Transverse colon (tissue), 4 donors: ENCODE measurements around the gene ZNF286A. TPM values are rescaled to one million over a fixed set of nuclear protein-coding genes. Genes with fewer than 3 reads are reported as not detected.
"Not testable (repeated sequence)": the region's sequence is repeated elsewhere in the genome, so short reads cannot be mapped to it uniquely, and the experiment has no call there.

Experiments used
- DNase-seq: peaks from one replicate; pipeline ENCODE4 v3.0.0-alpha.2; 2019
- H3K27ac ChIP-seq, 4 donors: fragments of 200-600 bp; sonication (generic); 2 replicates each; pipeline ENCODE4 v1.5.1; 2016 to 2018; ENCODE audit warnings: inconsistent platforms in 4 of 4
- H3K27me3 ChIP-seq: fragments of 200-600 bp; sonication (generic); 2 replicates; pipeline ENCODE4 v1.5.1; 2017; ENCODE audit warnings: inconsistent platforms
- H3K36me3 ChIP-seq, 4 donors: fragments of 200-600 bp; sonication (generic); 2 replicates each; pipeline ENCODE4 v1.5.1; 2017 to 2019; ENCODE audit warnings: inconsistent platforms in 4 of 4
- H3K4me1 ChIP-seq, 4 donors: fragments of 200-600 bp; sonication (generic); 2 replicates each; pipeline ENCODE4 v1.5.1; 2017 to 2020; ENCODE audit warnings: inconsistent platforms in 4 of 4
- H3K4me3 ChIP-seq, 4 donors: fragments of 200-600 bp; sonication (generic); 1 replicate in 1 of 4; 2 replicates in 3 of 4; pipeline versions ENCODE4 v1.5.1 to v1.6.1; 2017 to 2019; ENCODE audit warnings: inconsistent platforms in 4 of 4
- H3K9me3 ChIP-seq, 2 donors: fragments of 200-600 bp; sonication (generic); 2 replicates each; pipeline ENCODE4 v1.5.1; 2017 to 2019; ENCODE audit warnings: inconsistent platforms in 2 of 2
- EP300 ChIP-seq: sonication (generic); formaldehyde crosslinking; IDR thresholded peaks from one replicate; pipeline ENCODE4 v1.6.1; 2017; ENCODE audit warnings: antibody characterized with exemption, low read depth
- POLR2A ChIP-seq: fragments of 450-650 bp; IDR thresholded peaks from one replicate; pipeline ENCODE4 v1.6.1; 2016; ENCODE audit warnings: antibody characterized with exemption, mild to moderate bottlenecking, moderate library complexity
- POLR2AphosphoS5 ChIP-seq, 3 donors: sonication (generic); formaldehyde crosslinking; IDR thresholded peaks; one replicate each; pipeline ENCODE4 v1.6.1; 2016; ENCODE audit warnings: antibody characterized with exemption in 3 of 3
- WGBS, 2 donors: methylation state at CpG; one replicate each; pipeline ENCODE4 v1.1.5; 2018; ENCODE audit warnings: low coverage in 1 of 2; 5-methylcytosine and 5-hydroxymethylcytosine counted together
- in situ Hi-C, 4 donors: fragments of 200-750 bp; cut with MboI; loops; one replicate each; pipeline versions ENCODE4 v1.15.0 to v1.15.1; 2017; ENCODE audit warnings: low sequenced_read_pairs in 3 of 4, low pct_ligation_motif_present in 1 of 4, low pct_unique_long_range_greater_than_20kb in 1 of 4
- intact Hi-C: fragments of 100-400 bp; cut with DNase I; formaldehyde crosslinking; loops from one replicate; pipeline ENCODE4 v1.15.1; 2023; ENCODE audit warnings: low total_unique reads
- small RNA-seq, 4 donors: library from RNA; depleted of rRNA; stranded (forward); fragments of <200 nt; gene quantifications; one replicate each; pipeline ENCODE3, GENCODE V24; 2016
- total RNA-seq, 4 donors: library from RNA; depleted of rRNA; stranded (reverse); fragments of >200 nt; gene quantifications; one replicate each; pipeline ENCODE4 v1.1.0, GENCODE V29; 2016
- TF ChIP-seq, protein P1 (sequence below), 5 experiments: fragments of 200-600 bp in 3 of 5; fragments of 450-650 bp in 2 of 5; sonication (generic) in 3 of 5; IDR thresholded peaks; 1 replicate in 2 of 5; 2 replicates in 3 of 5; pipeline ENCODE4 v1.5.1; 2016 to 2017; ENCODE audit warnings: antibody characterized with exemption in 5 of 5, inconsistent platforms in 3 of 5, mild to moderate bottlenecking in 2 of 5, moderate library complexity in 1 of 5

The ZNF286A gene
- total RNA-seq, 4 donors from 2014 or later: 3.2 to 73.7 (median 11.9) TPM

GRCh38 chr17:15744074-15744676, 44.6 kb downstream of the ZNF286A start:
- Histone ChIP-seq H3K4me1 (no peaks in the 10 kb centered on the region), H3K36me3 (no peaks in the 10 kb centered on the region), H3K27me3 (no peaks in the 10 kb centered on the region), H3K27ac (no peak overlapping the region), H3K9me3 (no peaks in the 10 kb centered on the region), H3K4me3 (no peak overlapping the region)
- DNase-seq: no peak
- TF ChIP-seq, protein P1, sequence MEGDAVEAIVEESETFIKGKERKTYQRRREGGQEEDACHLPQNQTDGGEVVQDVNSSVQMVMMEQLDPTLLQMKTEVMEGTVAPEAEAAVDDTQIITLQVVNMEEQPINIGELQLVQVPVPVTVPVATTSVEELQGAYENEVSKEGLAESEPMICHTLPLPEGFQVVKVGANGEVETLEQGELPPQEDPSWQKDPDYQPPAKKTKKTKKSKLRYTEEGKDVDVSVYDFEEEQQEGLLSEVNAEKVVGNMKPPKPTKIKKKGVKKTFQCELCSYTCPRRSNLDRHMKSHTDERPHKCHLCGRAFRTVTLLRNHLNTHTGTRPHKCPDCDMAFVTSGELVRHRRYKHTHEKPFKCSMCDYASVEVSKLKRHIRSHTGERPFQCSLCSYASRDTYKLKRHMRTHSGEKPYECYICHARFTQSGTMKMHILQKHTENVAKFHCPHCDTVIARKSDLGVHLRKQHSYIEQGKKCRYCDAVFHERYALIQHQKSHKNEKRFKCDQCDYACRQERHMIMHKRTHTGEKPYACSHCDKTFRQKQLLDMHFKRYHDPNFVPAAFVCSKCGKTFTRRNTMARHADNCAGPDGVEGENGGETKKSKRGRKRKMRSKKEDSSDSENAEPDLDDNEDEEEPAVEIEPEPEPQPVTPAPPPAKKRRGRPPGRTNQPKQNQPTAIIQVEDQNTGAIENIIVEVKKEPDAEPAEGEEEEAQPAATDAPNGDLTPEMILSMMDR (IDR thresholded peaks at IDR 0.05): no peak
- no peak for TF ChIP-seq POLR2AphosphoS5 (IDR thresholded peaks at IDR 0.05)
- intact Hi-C loops: no loop called here
- 74% methylated on average over 7 of the region's 7 CpGs; no CpG with 5 or more reads in 1 of the 2 donors for WGBS, 2 donors
- in situ Hi-C loops: no loop called here

GRCh38 chr17:15744885-15745284, 45.3 kb downstream of the ZNF286A start:
- Histone ChIP-seq H3K36me3 (no peaks in the 10 kb centered on the region), H3K4me3 (no peak overlapping the region), H3K4me1 (no peaks in the 10 kb centered on the region), H3K27me3 (no peaks in the 10 kb centered on the region), H3K27ac (no peak overlapping the region), H3K9me3 (no peaks in the 10 kb centered on the region)
- TF ChIP-seq EP300: no peak
- TF ChIP-seq, protein P1 (IDR thresholded peaks at IDR 0.05): no peak
- TF ChIP-seq POLR2A: no peak
- in situ Hi-C loops: no loop called here
- intact Hi-C loops: no loop called here
- no peak for DNase-seq
- 73% methylated on average over 2 of the region's 2 CpGs; no CpG with 5 or more reads in 1 of the 2 donors for WGBS, 2 donors

DNA sequence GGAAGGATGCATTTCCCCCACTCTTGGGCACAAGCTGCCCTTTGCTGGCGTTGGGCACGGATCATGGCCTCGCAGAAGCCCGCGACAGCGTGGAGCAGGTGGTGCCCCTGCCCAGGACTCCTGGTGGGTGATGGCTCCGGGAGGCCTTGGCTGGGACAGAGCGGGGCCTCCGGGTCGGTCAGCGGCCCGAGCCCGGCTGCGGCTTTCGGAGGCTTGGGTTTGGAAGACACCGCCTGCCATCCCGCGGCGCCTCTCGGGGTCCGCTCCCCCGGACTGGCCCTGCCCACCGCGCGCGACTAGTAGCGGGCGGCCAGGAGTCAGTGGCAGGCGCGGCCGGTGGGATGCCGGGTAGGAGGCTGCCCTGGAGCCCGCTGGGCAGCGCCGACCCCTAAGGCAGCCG, 49.9 kb downstream of the ZNF286A start:
- H3K27ac ChIP-seq, H3K4me1 ChIP-seq, H3K27me3 ChIP-seq, H3K36me3 ChIP-seq, DNase-seq, intact Hi-C loops, H3K4me3 ChIP-seq, H3K9me3 ChIP-seq, in situ Hi-C loops: not testable (repeated sequence)
- WGBS, 2 donors: no CpG with 5 or more reads among the region's 36 CpGs

- H3K27me3 ChIP-seq, intact Hi-C loops, DNase-seq, H3K4me3 ChIP-seq, H3K4me1 ChIP-seq, in situ Hi-C loops, H3K36me3 ChIP-seq, H3K27ac ChIP-seq, H3K9me3 ChIP-seq: not testable (repeated sequence)
- 90% methylated on average over 2 of the region's 14 CpGs; no CpG with 5 or more reads in 1 of the 2 donors for WGBS, 2 donors
Measured at GRCh38 chr17:15768865-15769533, 69.4 kb downstream of the ZNF286A start.

Small RNA genes lying within 50 kb of the gene (small RNA-seq; reads per million reads assigned to genes)
- gene ZNF29P: 0 reads per million in 4 donors

Other genes starting within 250 kb of the ZNF286A start
- gene CDRT4, start 232.1 kb upstream of the ZNF286A start, total RNA-seq: 10 to 100 TPM in 3 of 4 donors, 1 to 10 TPM in 1; 2.2 to 93.5 (median 14.4) TPM
- 100 to 1,000 TPM in 1 of 4 donors, 10 to 100 TPM in 3; 15.0 to 457 (median 33.7) TPM for gene TVP23C, start 136.3 kb upstream of the ZNF286A start, total RNA-seq
- gene FBXW10B, start 80.0 kb upstream of the ZNF286A start, total RNA-seq: under 1 TPM in 1 of 4 donors, not detected in 3; 0.82 TPM
- 10 to 100 TPM; 10.1 to 44.2 (median 14.2) TPM for gene TRIM16, start 15.4 kb upstream of the ZNF286A start, total RNA-seq
- under 1 TPM in 1 of 4 donors, not detected in 3; 0.16 TPM for gene TBC1D26, start 32.5 kb downstream of the ZNF286A start, total RNA-seq
- gene ADORA2B, start 245.4 kb downstream of the ZNF286A start, total RNA-seq: 10 to 100 TPM; 41.4 to 68.9 (median 52.0) TPM